Ovary (tissue), 3 donors: Measurements from ENCODE around the gene RPP30.

Experiments
- EP300 ChIP-seq: sonication (generic); formaldehyde crosslinking; IDR thresholded peaks from one replicate; pipeline ENCODE4 v1.6.1; 2017; ENCODE audit warnings: antibody characterized with exemption
- POLR2A ChIP-seq: fragments of 450-650 bp; IDR thresholded peaks from one replicate; pipeline ENCODE4 v1.6.1; 2017; ENCODE audit warnings: antibody characterized with exemption, mild to moderate bottlenecking, moderate library complexity
- TF ChIP-seq, protein P1 (sequence below), 3 donors: fragments of 450-650 bp in 2 of 3; fragments of 200-600 bp in 1 of 3; IDR thresholded peaks; one replicate each; pipeline versions ENCODE4 v1.5.1 to v1.8.0; 2016 to 2022; ENCODE audit warnings: antibody characterized with exemption in 3 of 3, mild to moderate bottlenecking in 1 of 3
- donor health status: DM: no; HTN: no; CAD: no.

DNA sequence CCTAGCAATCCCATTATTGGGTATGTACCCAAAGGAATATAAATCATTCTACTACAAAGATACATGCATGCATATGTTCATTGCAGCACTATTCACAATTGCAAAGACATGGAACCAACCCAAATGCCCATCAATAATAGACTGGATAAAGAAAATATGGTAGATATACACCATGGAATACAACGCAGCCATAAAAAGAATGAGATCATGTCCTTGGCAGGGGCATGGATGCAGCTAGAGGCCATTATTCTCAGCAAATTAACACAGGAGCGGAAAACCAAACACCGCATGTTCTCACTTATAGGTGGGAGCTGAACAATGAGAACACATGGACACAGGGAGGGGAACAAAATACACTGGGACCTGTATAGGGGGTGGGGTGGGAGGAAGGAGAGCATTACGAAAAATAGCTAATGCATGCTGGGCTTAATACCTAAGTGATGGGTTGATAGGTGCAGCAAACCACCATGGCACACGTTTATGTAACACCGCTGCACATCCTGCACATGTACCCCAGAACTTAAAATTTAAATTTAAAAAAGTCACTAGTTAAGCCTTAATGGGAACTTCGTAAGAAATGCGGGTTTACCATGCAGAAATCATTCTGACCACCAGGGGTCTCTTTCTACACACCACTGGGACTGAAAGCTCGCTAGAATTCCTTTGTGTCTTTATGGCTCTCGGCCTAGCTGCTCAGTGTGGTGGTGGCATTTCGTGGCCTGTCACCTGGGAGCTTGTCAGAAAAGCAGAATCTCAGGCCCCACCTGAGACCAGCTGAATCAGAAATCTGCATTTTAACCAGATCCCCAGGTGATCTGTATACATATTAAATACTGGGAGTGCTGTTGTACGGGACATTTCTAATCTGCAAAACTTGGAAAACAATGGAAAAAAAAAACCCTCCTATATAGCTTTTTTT lies 39.6 kb downstream of the RPP30 start:
- TF ChIP-seq, protein P1, sequence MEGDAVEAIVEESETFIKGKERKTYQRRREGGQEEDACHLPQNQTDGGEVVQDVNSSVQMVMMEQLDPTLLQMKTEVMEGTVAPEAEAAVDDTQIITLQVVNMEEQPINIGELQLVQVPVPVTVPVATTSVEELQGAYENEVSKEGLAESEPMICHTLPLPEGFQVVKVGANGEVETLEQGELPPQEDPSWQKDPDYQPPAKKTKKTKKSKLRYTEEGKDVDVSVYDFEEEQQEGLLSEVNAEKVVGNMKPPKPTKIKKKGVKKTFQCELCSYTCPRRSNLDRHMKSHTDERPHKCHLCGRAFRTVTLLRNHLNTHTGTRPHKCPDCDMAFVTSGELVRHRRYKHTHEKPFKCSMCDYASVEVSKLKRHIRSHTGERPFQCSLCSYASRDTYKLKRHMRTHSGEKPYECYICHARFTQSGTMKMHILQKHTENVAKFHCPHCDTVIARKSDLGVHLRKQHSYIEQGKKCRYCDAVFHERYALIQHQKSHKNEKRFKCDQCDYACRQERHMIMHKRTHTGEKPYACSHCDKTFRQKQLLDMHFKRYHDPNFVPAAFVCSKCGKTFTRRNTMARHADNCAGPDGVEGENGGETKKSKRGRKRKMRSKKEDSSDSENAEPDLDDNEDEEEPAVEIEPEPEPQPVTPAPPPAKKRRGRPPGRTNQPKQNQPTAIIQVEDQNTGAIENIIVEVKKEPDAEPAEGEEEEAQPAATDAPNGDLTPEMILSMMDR (IDR thresholded peaks at IDR 0.05), result peak; percentile 57 to 71 (median 60)
- TF ChIP-seq POLR2A (no peak), EP300 (no peak)
